ENCODE results near the gene DNAJC7. TPM values are rescaled to one million over a fixed set of nuclear protein-coding genes. Genes with fewer than 3 reads are reported as not detected.

Gene DNAJC7
- total RNA-seq, 2 donors from 2014 or later, result 82.7 to 103 TPM

DNA sequence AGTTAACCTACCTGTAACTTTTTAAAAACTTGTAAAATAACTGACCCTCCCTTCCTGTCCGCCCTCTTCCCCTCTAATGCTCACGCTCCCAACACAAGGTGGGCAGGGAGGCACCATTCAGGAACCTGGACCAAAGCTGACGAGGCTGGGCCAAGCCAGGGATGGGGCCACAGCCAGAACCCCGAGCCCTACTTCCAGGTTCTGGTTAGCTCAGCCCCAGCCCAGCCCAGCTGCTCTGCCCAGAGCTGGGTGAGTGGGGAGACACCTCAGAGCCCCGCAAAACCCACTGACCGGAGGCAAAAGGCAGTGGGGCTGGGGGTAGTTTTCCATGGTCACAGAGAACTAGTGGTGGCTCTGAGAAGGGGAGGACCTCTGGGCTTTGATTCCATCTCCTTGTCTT, 43.2 kb downstream of the DNAJC7 start:
- peaks cover 14% of the 10 kb centered on the region for H3K36me3 ChIP-seq
- DNase-seq, result no peak

DNA sequence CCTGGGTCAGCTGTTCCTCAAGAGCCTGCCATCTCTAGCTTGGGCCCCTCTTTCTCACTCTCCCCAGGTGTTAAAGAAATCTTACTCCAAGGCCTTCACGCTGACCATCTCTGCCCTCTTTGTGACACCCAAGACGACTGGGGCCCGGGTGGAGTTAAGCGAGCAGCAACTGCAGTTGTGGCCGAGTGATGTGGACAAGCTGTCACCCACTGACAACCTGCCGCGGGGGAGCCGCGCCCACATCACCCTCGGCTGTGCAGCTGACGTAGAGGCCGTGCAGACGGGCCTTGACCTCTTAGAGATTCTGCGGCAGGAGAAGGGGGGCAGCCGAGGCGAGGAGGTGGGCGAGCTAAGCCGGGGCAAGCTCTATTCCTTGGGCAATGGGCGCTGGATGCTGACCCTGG, 43.8 kb downstream of the DNAJC7 start:
- no peak for DNase-seq

More for the DNA sequence above, 43.2 kb downstream of the DNAJC7 start:
- Histone ChIP-seq H3K27ac (no peak overlapping the region), H3K9me3 (no peaks in the 10 kb centered on the region), H3K4me1 (no peaks in the 10 kb centered on the region), H3K9ac (ENCODE audit: low read depth in 2 of 2, low read length in 2 of 2) (no peak overlapping the region), H3K27me3 (no peaks in the 10 kb centered on the region), H3K4me3 (no peak overlapping the region)
- intact Hi-C loops (cut with DNase I), result no loop called here
- TF ChIP-seq, protein P1, sequence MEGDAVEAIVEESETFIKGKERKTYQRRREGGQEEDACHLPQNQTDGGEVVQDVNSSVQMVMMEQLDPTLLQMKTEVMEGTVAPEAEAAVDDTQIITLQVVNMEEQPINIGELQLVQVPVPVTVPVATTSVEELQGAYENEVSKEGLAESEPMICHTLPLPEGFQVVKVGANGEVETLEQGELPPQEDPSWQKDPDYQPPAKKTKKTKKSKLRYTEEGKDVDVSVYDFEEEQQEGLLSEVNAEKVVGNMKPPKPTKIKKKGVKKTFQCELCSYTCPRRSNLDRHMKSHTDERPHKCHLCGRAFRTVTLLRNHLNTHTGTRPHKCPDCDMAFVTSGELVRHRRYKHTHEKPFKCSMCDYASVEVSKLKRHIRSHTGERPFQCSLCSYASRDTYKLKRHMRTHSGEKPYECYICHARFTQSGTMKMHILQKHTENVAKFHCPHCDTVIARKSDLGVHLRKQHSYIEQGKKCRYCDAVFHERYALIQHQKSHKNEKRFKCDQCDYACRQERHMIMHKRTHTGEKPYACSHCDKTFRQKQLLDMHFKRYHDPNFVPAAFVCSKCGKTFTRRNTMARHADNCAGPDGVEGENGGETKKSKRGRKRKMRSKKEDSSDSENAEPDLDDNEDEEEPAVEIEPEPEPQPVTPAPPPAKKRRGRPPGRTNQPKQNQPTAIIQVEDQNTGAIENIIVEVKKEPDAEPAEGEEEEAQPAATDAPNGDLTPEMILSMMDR (IDR thresholded peaks at IDR 0.05), result no peak

DNA sequence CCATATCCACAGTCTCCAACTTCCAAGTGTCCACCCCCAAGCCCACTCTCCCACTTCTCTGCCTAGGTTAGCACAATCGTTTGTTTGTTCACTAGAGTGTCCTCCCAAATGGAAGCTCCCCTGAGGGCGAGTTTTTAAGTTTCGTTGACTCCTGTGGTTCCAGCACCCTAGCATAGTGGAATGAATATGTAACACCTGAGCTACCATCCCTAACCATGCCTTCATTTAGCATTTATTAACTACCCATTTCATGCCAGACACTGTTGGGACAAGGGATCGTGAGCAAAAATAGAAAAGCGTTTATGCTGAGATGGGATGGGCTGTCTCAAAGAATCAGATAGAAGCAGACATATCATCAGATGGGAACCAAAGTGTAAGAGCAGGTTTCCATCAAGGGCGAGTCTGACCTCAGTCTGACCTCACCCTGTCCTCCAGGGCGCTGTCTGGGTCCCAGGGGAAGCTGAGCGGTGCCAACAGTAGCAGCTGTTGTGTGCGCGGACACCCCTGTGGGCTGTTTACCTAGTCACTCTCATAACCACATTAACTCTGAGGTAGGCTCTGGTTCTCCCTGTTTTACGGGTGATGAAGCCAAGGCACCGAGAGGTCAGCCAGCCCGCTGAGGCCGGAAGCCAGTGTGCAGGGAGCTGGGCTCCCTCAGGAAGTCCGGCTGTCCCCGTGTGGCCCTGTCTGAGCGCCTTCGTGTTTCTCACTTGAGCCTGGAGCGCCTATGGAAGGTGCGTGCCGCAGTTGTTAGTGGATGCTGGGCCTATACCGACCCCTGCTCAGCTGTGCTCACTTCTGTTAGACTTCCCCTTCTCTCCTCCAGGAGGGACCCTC, 44.5 kb downstream of the DNAJC7 start:
- intact Hi-C loops (cut with DNase I), result no loop called here
- Histone ChIP-seq H3K27ac (no peak overlapping the region), H3K9ac (ENCODE audit: low read depth in 2 of 2, low read length in 2 of 2) (no peak overlapping the region), H3K36me3 (peaks cover 14% of the 10 kb centered on the region), H3K27me3 (no peaks in the 10 kb centered on the region), H3K4me3 (no peak overlapping the region), H3K4me1 (peaks cover under 1% of the 10 kb centered on the region), H3K9me3 (no peaks in the 10 kb centered on the region)
- no peak for DNase-seq
- TF ChIP-seq, protein P1 (IDR thresholded peaks at IDR 0.05), result no peak

More for the DNA sequence above, 43.8 kb downstream of the DNAJC7 start:
- no peaks in the 10 kb centered on the region for H3K9me3 ChIP-seq
- no peak overlapping the region for H3K9ac ChIP-seq (ENCODE audit: low read depth in 2 of 2, low read length in 2 of 2)
- peaks cover 14% of the 10 kb centered on the region for H3K36me3 ChIP-seq
- H3K4me3 ChIP-seq, result no peak overlapping the region
- H3K27me3 ChIP-seq, result no peaks in the 10 kb centered on the region
- H3K4me1 ChIP-seq, result no peaks in the 10 kb centered on the region
- TF ChIP-seq, protein P1 (IDR thresholded peaks at IDR 0.05), result no peak
- no peak overlapping the region for H3K27ac ChIP-seq
- intact Hi-C loops (cut with DNase I), result no loop called here

DNA sequence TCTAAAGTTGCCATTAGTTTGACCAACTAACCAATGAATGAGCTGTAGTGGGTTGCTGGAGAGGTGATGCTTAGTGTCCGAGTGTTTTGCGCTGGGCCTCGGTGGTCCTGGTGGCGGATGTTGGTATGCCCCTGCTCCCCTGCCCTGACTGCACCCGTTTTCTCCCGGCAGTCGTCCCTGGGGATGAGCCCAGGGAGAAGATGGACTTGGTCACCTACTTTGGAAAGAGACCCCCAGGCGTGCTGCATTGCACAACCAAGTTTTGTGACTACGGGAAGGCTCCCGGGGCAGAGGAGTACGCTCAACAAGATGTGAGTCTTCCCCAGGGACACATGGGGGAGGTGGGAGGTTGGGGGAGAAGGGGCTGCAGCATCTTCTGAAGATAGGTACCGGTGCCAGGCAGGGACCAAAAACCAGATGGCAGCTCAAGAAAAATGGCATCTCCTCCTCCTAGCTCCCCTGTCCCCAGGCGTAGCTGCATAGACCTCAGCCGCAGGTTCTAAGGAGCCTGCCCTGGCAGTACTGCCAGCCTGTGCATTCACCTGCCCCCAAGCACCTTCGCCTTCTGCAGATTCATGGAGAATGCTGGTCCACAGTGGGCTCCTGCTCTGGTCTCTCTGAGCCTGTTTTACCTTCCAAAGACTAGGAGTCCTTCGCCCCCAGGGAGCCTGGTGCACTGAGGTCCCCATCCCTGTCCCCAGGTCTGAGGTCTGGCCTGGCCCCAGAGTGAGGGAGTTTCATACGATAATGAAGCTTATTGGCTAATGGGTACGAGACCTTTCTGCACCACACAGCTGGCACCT, 45.3 kb downstream of the DNAJC7 start:
- Histone ChIP-seq H3K36me3 (peaks cover 14% of the 10 kb centered on the region), H3K27ac (no peak overlapping the region), H3K4me1 (peaks cover 4% of the 10 kb centered on the region), H3K27me3 (no peaks in the 10 kb centered on the region), H3K9me3 (no peaks in the 10 kb centered on the region), H3K9ac (ENCODE audit: low read depth in 2 of 2, low read length in 2 of 2) (no peak overlapping the region), H3K4me3 (no peak overlapping the region)
- no peak for DNase-seq
- TF ChIP-seq, protein P1 (IDR thresholded peaks at IDR 0.05), result no peak
- intact Hi-C loops (cut with DNase I), result no loop called here

DNA sequence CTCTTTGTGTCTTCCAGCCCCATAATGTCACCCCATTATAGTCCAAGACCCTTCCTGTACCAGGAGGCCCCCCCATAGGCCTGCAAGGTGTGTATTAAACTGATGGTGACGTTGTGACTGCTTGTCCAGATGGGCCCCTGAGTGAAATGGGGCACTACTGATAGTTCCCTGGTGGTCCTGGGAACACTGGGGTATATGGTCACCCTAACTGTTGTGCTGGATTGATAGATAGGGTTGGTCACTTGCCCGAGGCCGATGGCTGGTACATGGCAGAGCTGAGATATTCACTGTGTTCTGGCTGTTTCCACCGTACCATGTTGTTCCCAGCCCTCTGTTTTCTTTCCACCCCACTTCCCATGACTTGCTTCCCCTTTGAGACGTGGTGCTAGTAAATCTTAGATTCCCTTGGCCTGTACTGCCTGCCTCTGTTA, 46.3 kb downstream of the DNAJC7 start:
- Histone ChIP-seq H3K27me3 (no peaks in the 10 kb centered on the region), H3K27ac (no peak overlapping the region), H3K4me1 (peaks cover 4% of the 10 kb centered on the region), H3K9ac (ENCODE audit: low read depth in 2 of 2, low read length in 2 of 2) (no peak overlapping the region), H3K9me3 (no peaks in the 10 kb centered on the region), H3K4me3 (no peak overlapping the region), H3K36me3 (peaks cover 11% of the 10 kb centered on the region)
- no peak for DNase-seq
- intact Hi-C loops (cut with DNase I), result no loop called here
- TF ChIP-seq, protein P1 (IDR thresholded peaks at IDR 0.05), result no peak

Data from colonic mucosa (tissue), 4 donors.